ENCODE results near the gene EPB41L4B.

The EPB41L4B gene

GRCh38 chr9:109122726-109123621, 197.9 kb downstream of the EPB41L4B start:
- CTCF ChIA-PET: interaction anchor here (0.6 kb wide), 1 partner anchor 133 kb away, joined by 3 read pairs; no protein-coding TSS in a partner anchor
- POLR2A ChIA-PET (ENCODE audit: low non-redundant PET): no interaction called here
- no peak overlapping the region for H3K27ac ChIP-seq
- no peak for TF ChIP-seq CTCF (conservative IDR thresholded peaks at IDR 0.05; ENCODE audit: low read depth)
- DNase-seq (ENCODE audit: low spot score): no peak
